IMR-90 (cell line): ENCODE measurements around the gene HYAL2. TPM values are rescaled to one million over a fixed set of nuclear protein-coding genes. Genes with fewer than 3 reads are reported as not detected.

Experiments
- ATAC-seq: fragments of 200-7000 bp; cut with Tn5 transposase; 2 replicates; pipeline ENCODE4 v1.9.1; 2020; ENCODE audit warnings: low read depth, mild to moderate bottlenecking, moderate library complexity
- BruUV-seq: library from RNA; stranded (reverse); fragments of 400-500 nt; replicated peaks from 2 replicates; lab custom pipeline; 2021; lab: Mats Ljungman, UMichigan
- CTCF ChIA-PET: fragments of 300-600 bp; formaldehyde crosslinking; extraction: SDS; loops from one replicate; lab custom pipeline; 2021; ENCODE audit warnings: antibody characterized with exemption; lab: Yijun Ruan, JAX
- POLR2A ChIA-PET: fragments of 300-600 bp; sonication (Branson Sonifier 250); formaldehyde crosslinking; loops from one replicate; lab custom pipeline; 2022; ENCODE audit warnings: antibody characterized with exemption; ENCODE audit not compliant: unreplicated experiment; lab: Charles Lee
- DNase-seq: peaks from one replicate; pipeline ENCODE4 v3.0.0; 2013
- H2AFZ ChIP-seq: replicated peaks from 2 replicates; pipeline ENCODE3; 2013; ENCODE audit warnings: low read length, mild to moderate bottlenecking; ENCODE audit not compliant: poor library complexity
- H2AK5ac ChIP-seq: 2 replicates; pipeline ENCODE4 v1.6.1; 2013; ENCODE audit warnings: low read depth, low read length, inconsistent platforms
- H2AK9ac ChIP-seq: replicated peaks from 2 replicates; pipeline ENCODE3; 2013; ENCODE audit warnings: mild to moderate bottlenecking, low read depth, low read length, moderate library complexity; ENCODE audit not compliant: poor library complexity
- H2BK120ac ChIP-seq: 2 replicates; pipeline ENCODE4 v1.6.1; 2013; ENCODE audit warnings: low read depth, low read length, inconsistent platforms
- H2BK15ac ChIP-seq: 3 replicates; pipeline ENCODE4 v1.6.1; 2013; ENCODE audit warnings: low read depth, low read length, inconsistent platforms
- H2BK20ac ChIP-seq: 2 replicates; pipeline ENCODE4 v1.6.1; 2013; ENCODE audit warnings: low read depth, mild to moderate bottlenecking, inconsistent platforms, low read length, moderate library complexity
- H2BK5ac ChIP-seq: 2 replicates; pipeline ENCODE4 v1.6.1; 2013; ENCODE audit warnings: mild to moderate bottlenecking, low read depth, low read length, inconsistent platforms; ENCODE audit not compliant: poor library complexity, severe bottlenecking
- H3K14ac ChIP-seq: replicated peaks from 2 replicates; pipeline ENCODE4 v1.6.1; 2013; ENCODE audit warnings: low read depth, low read length, inconsistent platforms
- H3K18ac ChIP-seq: 2 replicates; pipeline ENCODE4 v1.6.1; 2013; ENCODE audit warnings: low read depth, low read length, control low read depth
- H3K23ac ChIP-seq: 2 replicates; pipeline ENCODE4 v1.6.1; 2013; ENCODE audit warnings: low read depth, low read length, inconsistent platforms
- H3K27ac ChIP-seq: 2 replicates; pipeline ENCODE4 v1.5.1; 2013; ENCODE audit warnings: mild to moderate bottlenecking, control low read depth, low read length; ENCODE audit not compliant: insufficient read depth
- H3K27me3 ChIP-seq: 2 replicates; pipeline ENCODE4 v1.6.1; 2013; ENCODE audit warnings: low read length; ENCODE audit not compliant: control insufficient read depth, insufficient read depth
- H3K36me3 ChIP-seq: 2 replicates; pipeline ENCODE4 v1.6.1; 2013; ENCODE audit warnings: low read length, mixed read lengths; ENCODE audit not compliant: control insufficient read depth, insufficient read depth
- H3K4ac ChIP-seq: 2 replicates; pipeline ENCODE4 v1.6.1; 2013; ENCODE audit warnings: low read depth, low read length, inconsistent platforms
- H3K4me1 ChIP-seq: 2 replicates; pipeline ENCODE4 v1.6.1; 2013; ENCODE audit warnings: low read length, mixed read lengths; ENCODE audit not compliant: control insufficient read depth, insufficient read depth
- H3K4me2 ChIP-seq: 2 replicates; pipeline ENCODE4 v1.6.1; 2013; ENCODE audit warnings: low read depth, mild to moderate bottlenecking, control low read depth, low read length, moderate library complexity
- H3K4me3 ChIP-seq: 2 replicates; pipeline ENCODE4 v1.5.1; 2013; ENCODE audit warnings: low read depth, mild to moderate bottlenecking, control low read depth, low read length, moderate library complexity; ENCODE audit not compliant: insufficient read depth
- H3K56ac ChIP-seq: 2 replicates; pipeline ENCODE4 v1.6.1; 2013; ENCODE audit warnings: low read length, inconsistent platforms; ENCODE audit not compliant: insufficient read depth; ENCODE audit errors: extremely low read depth
- H3K79me1 ChIP-seq, 2 experiments: 2 replicates each; pipeline ENCODE4 v1.6.1; 2013; ENCODE audit warnings: low read length in 2 of 2, inconsistent platforms in 1 of 2, low read depth in 1 of 2
- H3K9ac ChIP-seq: 2 replicates; pipeline ENCODE4 v1.6.1; 2013; ENCODE audit warnings: low read depth, low read length, control low read depth
- H3K9me1 ChIP-seq: 2 replicates; pipeline ENCODE4 v1.6.1; 2013; ENCODE audit warnings: low read length, inconsistent platforms; ENCODE audit not compliant: insufficient read depth
- H3K9me3 ChIP-seq: 2 replicates; pipeline ENCODE4 v1.6.1; 2013; ENCODE audit warnings: low read length; ENCODE audit not compliant: control insufficient read depth, insufficient read depth
- H4K20me1 ChIP-seq: 2 replicates; pipeline ENCODE4 v1.6.1; 2013; ENCODE audit warnings: low read length, inconsistent platforms; ENCODE audit not compliant: insufficient read depth
- H4K5ac ChIP-seq: 2 replicates; pipeline ENCODE4 v1.6.1; 2013; ENCODE audit warnings: mild to moderate bottlenecking, low read depth, low read length, control low read depth
- H4K8ac ChIP-seq, 2 experiments: 2 replicates each; pipeline ENCODE4 v1.6.1; 2013; ENCODE audit warnings: low read depth in 2 of 2, low read length in 2 of 2, control low read depth in 1 of 2, inconsistent platforms in 1 of 2
- H4K91ac ChIP-seq: 2 replicates; pipeline ENCODE4 v1.6.1; 2013; ENCODE audit warnings: low read depth, low read length, inconsistent platforms; ENCODE audit not compliant: insufficient read depth
- ELK1 ChIP-seq: fragments of 150-350 bp; IDR thresholded peaks from 2 replicates; pipeline ENCODE4 v1.6.1; 2016; ENCODE audit warnings: low read depth, mild to moderate bottlenecking, low read length, moderate library complexity, borderline replicate concordance
- NFE2L2 ChIP-seq: fragments of 150-350 bp; IDR thresholded peaks from 2 replicates; pipeline ENCODE4 v1.6.1; 2016; ENCODE audit warnings: low read depth, mild to moderate bottlenecking, low read length
- RAD21 ChIP-seq: IDR thresholded peaks from 2 replicates; pipeline ENCODE4 v1.6.1; 2012; ENCODE audit warnings: low read length, improper control_type of control experiment
- WGBS, 2 experiments: methylation state at CpG; one replicate each; pipeline versions ENCODE4 v1.1.5 to v1.1.7; 2013; ENCODE audit warnings: missing lambda C conversion rate in 2 of 2; ENCODE audit not compliant: insufficient read length in 1 of 2; ENCODE audit errors: extremely low coverage in 2 of 2; 5-methylcytosine and 5-hydroxymethylcytosine counted together
- dilution Hi-C: fragments of 300-500 bp; cut with HindIII; formaldehyde crosslinking; loops from one replicate; pipeline ENCODE4 v1.14.3; 2018; ENCODE audit warnings: low sequenced_read_pairs; ENCODE audit not compliant: unreplicated experiment
- in situ Hi-C: fragments of 300-500 bp; cut with MboI; formaldehyde crosslinking; loops from 3 replicates; pipeline ENCODE4 v1.14.3; 2019; ENCODE audit warnings: low sequenced_read_pairs, inconsistent platforms, mixed read lengths
- intact Hi-C: fragments of 100-400 bp; cut with micrococcal nuclease; formaldehyde crosslinking; loops from 2 replicates; pipeline ENCODE4 v1.10.0; 2022
- polyA plus RNA-seq, 3 experiments: library from polyadenylated mRNA; depleted of rRNA; stranded (reverse); fragments of >200 nt; gene quantifications; 2 replicates each; pipeline ENCODE4 v1.2.3, GENCODE V29; 2012; ENCODE audit warnings: low replicate concordance in 1 of 3
- total RNA-seq: library from RNA; depleted of rRNA; stranded (reverse); fragments of >200 nt; gene quantifications from 2 replicates; pipeline ENCODE4 v1.2.3, GENCODE V29; 2012

The HYAL2 gene
- total and polyA plus RNA-seq, 2 of the 4 experiments (the other 2 are of a cell fraction), result 56.8 to 104 TPM

GRCh38 chr3:50341537-50341936 lies 19.0 kb upstream of the HYAL2 start:
- Histone ChIP-seq H2BK20ac (no peak overlapping the region), H3K27ac (no peak overlapping the region), H2BK15ac (no peak overlapping the region), H3K4me3 (no peak overlapping the region), H3K4ac (peak overlapping the region; percentile 81), H3K9ac (no peak overlapping the region), H4K8ac (peak overlapping the region; percentile 59 to 97; a peak in 2 of 4 replicates), H3K14ac (no peak overlapping the region), H4K5ac (no peak overlapping the region), H2AK9ac (peak overlapping the region; percentile 23), H2BK5ac (no peak overlapping the region), H3K36me3 (no peaks in the 10 kb centered on the region), H4K91ac (no peak overlapping the region), H3K4me1 (peaks cover 18% of the 10 kb centered on the region), H2BK120ac (no peak overlapping the region), H3K23ac (0 out of 2 replicates have a peak overlapping the region, but pooled peaks have one; percentile 62), H2AFZ (peak overlapping the region; percentile 94), H3K18ac (no peak overlapping the region), H3K4me2 (no peak overlapping the region), H3K9me3 (no peaks in the 10 kb centered on the region), H3K79me1 (peaks cover 8 to 31% of the 10 kb centered on the region in 2 experiments; a peak in 3 of 4 replicates), H2AK5ac (0 out of 2 replicates have a peak overlapping the region, but pooled peaks have one; percentile 43), H3K56ac (no peak overlapping the region), H4K20me1 (peaks cover 2% of the 10 kb centered on the region; the same call in 1 of the 2 replicates), H3K27me3 (no peaks in the 10 kb centered on the region), H3K9me1 (peaks cover 11% of the 10 kb centered on the region)
- intact Hi-C loops (no loop called here), in situ Hi-C loops (loop anchor here (25.0 kb wide), 3 partner anchors 1046 to 1821 kb away; partner anchors contain the start of genes ABHD14B, GPR62, MANF and PCBP4), dilution Hi-C loops (no loop called here)
- ATAC-seq, result no peak
- ChIA-PET POLR2A (no interaction called here), CTCF (no interaction called here)
- no TSS peak for BruUV-seq
- no peak for TF ChIP-seq RAD21
- no peak for TF ChIP-seq ELK1
- no peak for TF ChIP-seq NFE2L2
- DNase-seq, result no peak
- 100% methylated on average over 2 of the region's 9 CpGs; no CpG with 5 or more reads in 1 of the 2 experiments for WGBS, 2 experiments
